HEK293 (cell line): Measurements from ENCODE around the gene CREBRF.

Experiments
- KLF16 ChIP-seq: fragments of 450-650 bp; formaldehyde crosslinking; IDR thresholded peaks from 2 replicates; pipeline ENCODE4 v1.5.1; 2017; ENCODE audit warnings: missing biosample characterization, missing genetic modification characterization
- TCF7L2 ChIP-seq: IDR thresholded peaks from 2 replicates; pipeline ENCODE4 v1.6.1; 2011; ENCODE audit warnings: low read depth, mild to moderate bottlenecking, inconsistent platforms, low read length, moderate library complexity, borderline replicate concordance
- YY1 ChIP-seq: fragments of 450-650 bp; formaldehyde crosslinking; IDR thresholded peaks from 2 replicates; pipeline ENCODE4 v1.5.1; 2018; ENCODE audit warnings: missing biosample characterization, missing genetic modification characterization
- ZNF114 ChIP-seq: fragments of 450-650 bp; formaldehyde crosslinking; IDR thresholded peaks from 2 replicates; pipeline ENCODE4 v1.5.0; 2017; ENCODE audit warnings: missing biosample characterization, missing genetic modification characterization
- ZNF121 ChIP-seq: fragments of 450-650 bp; formaldehyde crosslinking; IDR thresholded peaks from 2 replicates; pipeline ENCODE4 v1.5.1; 2016; ENCODE audit warnings: missing biosample characterization, missing genetic modification characterization
- ZSCAN16 ChIP-seq: fragments of 450-650 bp; formaldehyde crosslinking; IDR thresholded peaks from 2 replicates; pipeline ENCODE4 v1.5.1; 2016; ENCODE audit warnings: missing biosample characterization, missing genetic modification characterization
- TF ChIP-seq, protein P1 (sequence below): fragments of 450-650 bp; formaldehyde crosslinking; IDR thresholded peaks from 2 replicates; pipeline ENCODE4 v1.5.1; 2016; ENCODE audit warnings: missing biosample characterization, missing genetic modification characterization
- TF ChIP-seq, protein P2 (sequence below): fragments of 450-650 bp; formaldehyde crosslinking; IDR thresholded peaks from 2 replicates; pipeline ENCODE4 v1.5.1; 2016; ENCODE audit warnings: missing biosample characterization, missing genetic modification characterization
- TF ChIP-seq, protein P3 (sequence below): fragments of 450-650 bp; formaldehyde crosslinking; IDR thresholded peaks from 2 replicates; pipeline ENCODE4 v1.5.1; 2017; ENCODE audit warnings: missing biosample characterization, mild to moderate bottlenecking, missing genetic modification characterization, moderate library complexity
- TF ChIP-seq, protein P4 (sequence below): fragments of 450-650 bp; formaldehyde crosslinking; IDR thresholded peaks from 2 replicates; pipeline ENCODE4 v1.5.1; 2016; ENCODE audit warnings: missing biosample characterization, missing genetic modification characterization, borderline replicate concordance
- TF ChIP-seq, protein P5 (sequence below): fragments of 450-650 bp; formaldehyde crosslinking; IDR thresholded peaks from 2 replicates; pipeline ENCODE4 v1.5.1; 2016; ENCODE audit warnings: missing biosample characterization, missing genetic modification characterization, low read depth
- TF ChIP-seq, protein P6 (sequence below): fragments of 450-650 bp; formaldehyde crosslinking; IDR thresholded peaks from 2 replicates; pipeline ENCODE4 v1.5.1; 2016; ENCODE audit warnings: missing biosample characterization, missing genetic modification characterization

DNA sequence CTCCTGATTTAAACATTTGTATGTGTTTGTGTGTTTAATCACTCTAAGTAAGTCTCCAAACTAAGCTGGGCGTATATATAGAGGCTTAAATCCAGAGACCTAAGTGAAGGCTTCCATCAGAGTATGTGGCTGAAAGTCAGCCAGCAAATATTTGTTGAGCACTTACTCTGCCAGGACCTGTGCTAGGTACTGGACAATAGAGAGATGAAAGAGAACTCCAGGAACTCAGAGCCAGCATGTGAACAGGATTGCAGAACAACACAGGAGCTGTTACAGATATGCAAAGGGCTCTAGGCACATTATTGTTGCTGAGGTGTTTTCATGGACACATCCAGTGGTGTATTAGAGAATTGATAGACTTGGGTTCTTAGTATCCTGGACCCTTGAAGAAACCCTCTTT lies 83.5 kb downstream of the CREBRF start:
- TF ChIP-seq, protein P1, sequence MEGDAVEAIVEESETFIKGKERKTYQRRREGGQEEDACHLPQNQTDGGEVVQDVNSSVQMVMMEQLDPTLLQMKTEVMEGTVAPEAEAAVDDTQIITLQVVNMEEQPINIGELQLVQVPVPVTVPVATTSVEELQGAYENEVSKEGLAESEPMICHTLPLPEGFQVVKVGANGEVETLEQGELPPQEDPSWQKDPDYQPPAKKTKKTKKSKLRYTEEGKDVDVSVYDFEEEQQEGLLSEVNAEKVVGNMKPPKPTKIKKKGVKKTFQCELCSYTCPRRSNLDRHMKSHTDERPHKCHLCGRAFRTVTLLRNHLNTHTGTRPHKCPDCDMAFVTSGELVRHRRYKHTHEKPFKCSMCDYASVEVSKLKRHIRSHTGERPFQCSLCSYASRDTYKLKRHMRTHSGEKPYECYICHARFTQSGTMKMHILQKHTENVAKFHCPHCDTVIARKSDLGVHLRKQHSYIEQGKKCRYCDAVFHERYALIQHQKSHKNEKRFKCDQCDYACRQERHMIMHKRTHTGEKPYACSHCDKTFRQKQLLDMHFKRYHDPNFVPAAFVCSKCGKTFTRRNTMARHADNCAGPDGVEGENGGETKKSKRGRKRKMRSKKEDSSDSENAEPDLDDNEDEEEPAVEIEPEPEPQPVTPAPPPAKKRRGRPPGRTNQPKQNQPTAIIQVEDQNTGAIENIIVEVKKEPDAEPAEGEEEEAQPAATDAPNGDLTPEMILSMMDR (tag by site-specific recombination) = no peak
- TF ChIP-seq, protein P2, sequence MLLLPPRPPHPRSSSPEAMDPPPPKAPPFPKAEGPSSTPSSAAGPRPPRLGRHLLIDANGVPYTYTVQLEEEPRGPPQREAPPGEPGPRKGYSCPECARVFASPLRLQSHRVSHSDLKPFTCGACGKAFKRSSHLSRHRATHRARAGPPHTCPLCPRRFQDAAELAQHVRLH (tag by site-specific recombination) = no peak
- TF ChIP-seq, protein P3, sequence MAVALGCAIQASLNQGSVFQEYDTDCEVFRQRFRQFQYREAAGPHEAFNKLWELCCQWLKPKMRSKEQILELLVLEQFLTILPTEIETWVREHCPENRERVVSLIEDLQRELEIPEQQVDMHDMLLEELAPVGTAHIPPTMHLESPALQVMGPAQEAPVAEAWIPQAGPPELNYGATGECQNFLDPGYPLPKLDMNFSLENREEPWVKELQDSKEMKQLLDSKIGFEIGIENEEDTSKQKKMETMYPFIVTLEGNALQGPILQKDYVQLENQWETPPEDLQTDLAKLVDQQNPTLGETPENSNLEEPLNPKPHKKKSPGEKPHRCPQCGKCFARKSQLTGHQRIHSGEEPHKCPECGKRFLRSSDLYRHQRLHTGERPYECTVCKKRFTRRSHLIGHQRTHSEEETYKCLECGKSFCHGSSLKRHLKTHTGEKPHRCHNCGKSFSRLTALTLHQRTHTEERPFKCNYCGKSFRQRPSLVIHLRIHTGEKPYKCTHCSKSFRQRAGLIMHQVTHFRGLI (tag by site-specific recombination) = no peak
- TF ChIP-seq ZNF121 = no peak
- no peak for TF ChIP-seq ZNF114
- no peak for TF ChIP-seq KLF16 (tag by site-specific recombination)
- no peak for TF ChIP-seq TCF7L2
- TF ChIP-seq, protein P4, sequence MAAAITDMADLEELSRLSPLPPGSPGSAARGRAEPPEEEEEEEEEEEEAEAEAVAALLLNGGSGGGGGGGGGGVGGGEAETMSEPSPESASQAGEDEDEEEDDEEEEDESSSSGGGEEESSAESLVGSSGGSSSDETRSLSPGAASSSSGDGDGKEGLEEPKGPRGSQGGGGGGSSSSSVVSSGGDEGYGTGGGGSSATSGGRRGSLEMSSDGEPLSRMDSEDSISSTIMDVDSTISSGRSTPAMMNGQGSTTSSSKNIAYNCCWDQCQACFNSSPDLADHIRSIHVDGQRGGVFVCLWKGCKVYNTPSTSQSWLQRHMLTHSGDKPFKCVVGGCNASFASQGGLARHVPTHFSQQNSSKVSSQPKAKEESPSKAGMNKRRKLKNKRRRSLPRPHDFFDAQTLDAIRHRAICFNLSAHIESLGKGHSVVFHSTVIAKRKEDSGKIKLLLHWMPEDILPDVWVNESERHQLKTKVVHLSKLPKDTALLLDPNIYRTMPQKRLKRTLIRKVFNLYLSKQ (tag by site-specific recombination) = no peak
- no peak for TF ChIP-seq YY1 (tag by site-specific recombination)
- TF ChIP-seq, protein P5, sequence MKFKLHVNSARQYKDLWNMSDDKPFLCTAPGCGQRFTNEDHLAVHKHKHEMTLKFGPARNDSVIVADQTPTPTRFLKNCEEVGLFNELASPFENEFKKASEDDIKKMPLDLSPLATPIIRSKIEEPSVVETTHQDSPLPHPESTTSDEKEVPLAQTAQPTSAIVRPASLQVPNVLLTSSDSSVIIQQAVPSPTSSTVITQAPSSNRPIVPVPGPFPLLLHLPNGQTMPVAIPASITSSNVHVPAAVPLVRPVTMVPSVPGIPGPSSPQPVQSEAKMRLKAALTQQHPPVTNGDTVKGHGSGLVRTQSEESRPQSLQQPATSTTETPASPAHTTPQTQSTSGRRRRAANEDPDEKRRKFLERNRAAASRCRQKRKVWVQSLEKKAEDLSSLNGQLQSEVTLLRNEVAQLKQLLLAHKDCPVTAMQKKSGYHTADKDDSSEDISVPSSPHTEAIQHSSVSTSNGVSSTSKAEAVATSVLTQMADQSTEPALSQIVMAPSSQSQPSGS (tag by site-specific recombination) = no peak
- TF ChIP-seq ZSCAN16 = no peak
- TF ChIP-seq, protein P6, sequence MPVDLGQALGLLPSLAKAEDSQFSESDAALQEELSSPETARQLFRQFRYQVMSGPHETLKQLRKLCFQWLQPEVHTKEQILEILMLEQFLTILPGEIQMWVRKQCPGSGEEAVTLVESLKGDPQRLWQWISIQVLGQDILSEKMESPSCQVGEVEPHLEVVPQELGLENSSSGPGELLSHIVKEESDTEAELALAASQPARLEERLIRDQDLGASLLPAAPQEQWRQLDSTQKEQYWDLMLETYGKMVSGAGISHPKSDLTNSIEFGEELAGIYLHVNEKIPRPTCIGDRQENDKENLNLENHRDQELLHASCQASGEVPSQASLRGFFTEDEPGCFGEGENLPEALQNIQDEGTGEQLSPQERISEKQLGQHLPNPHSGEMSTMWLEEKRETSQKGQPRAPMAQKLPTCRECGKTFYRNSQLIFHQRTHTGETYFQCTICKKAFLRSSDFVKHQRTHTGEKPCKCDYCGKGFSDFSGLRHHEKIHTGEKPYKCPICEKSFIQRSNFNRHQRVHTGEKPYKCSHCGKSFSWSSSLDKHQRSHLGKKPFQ (tag by site-specific recombination) = no peak
